Measurements from ENCODE around the gene TARS2. TPM values are rescaled to one million over a fixed set of nuclear protein-coding genes. Genes with fewer than 3 reads are reported as not detected.

Gene TARS2
- total RNA-seq, 4 donors from 2014 or later: 15.0 to 26.7 (median 18.4) TPM

DNA sequence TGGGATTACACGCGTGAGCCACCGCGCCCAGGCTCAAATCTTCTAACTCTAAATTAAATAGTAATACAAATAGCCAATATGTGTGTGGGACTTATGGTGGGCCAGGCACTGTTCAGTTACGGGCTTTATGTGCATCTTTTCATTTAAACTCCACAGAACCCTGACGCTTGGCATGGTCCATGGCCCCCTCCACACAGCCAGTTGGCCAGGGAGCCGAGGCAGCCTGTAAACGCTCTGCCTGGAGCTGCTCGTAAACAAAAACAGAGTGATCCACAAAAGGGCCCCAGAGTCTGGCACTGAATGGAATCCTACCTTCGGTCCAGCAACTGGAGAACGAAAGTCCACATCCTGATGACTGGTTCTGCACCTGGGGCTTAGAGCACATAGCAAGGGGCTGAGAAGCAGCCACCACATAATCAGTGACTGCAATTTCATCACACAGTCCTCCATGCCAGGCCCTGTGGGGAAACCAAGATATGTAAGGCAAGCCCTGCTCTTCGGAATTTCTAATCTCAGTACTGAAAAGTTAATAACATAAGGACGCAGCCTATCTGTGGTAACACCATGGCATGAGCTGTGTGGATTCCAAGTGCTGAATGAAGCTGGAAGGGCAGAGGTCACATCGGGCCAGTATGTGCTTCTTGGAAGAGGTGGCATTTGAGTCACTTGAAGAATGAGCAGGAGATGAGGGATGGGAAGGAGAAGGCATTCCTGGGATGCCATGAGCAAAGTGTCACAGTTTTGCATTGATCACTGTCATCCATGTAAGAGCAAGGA lies 48.5 kb downstream of the TARS2 start:
- intact Hi-C loops (cut with DNase I; ENCODE audit: low total_unique reads): loop anchor here (1.0 to 2.0 kb wide), 2 partner anchors 25 to 58 kb away; no protein-coding TSS in a partner anchor
- Histone ChIP-seq H3K36me3 (no peaks in the 10 kb centered on the region), H3K4me1 (peaks cover 14 to 25% of the 10 kb centered on the region in 2 donors), H3K4me3 (no peak overlapping the region), H3K27ac (peak overlapping the region; percentile 85 to 90 (median 86)), H3K9me3 (no peaks in the 10 kb centered on the region), H3K27me3 (no peaks in the 10 kb centered on the region)
- in situ Hi-C loops (cut with MboI; ENCODE audit: low sequenced_read_pairs in 4 of 4): loop anchor here in 2 of 4 donors (10.0 kb wide), 1 partner anchor 71 kb away; no protein-coding TSS in a partner anchor
- ATAC-seq (peak; percentile 49 to 72), DNase-seq (peak; percentile 59 to 69)
- no peak for TF ChIP-seq POLR2A (IDR thresholded peaks at IDR 0.05)
- TF ChIP-seq, protein P1, sequence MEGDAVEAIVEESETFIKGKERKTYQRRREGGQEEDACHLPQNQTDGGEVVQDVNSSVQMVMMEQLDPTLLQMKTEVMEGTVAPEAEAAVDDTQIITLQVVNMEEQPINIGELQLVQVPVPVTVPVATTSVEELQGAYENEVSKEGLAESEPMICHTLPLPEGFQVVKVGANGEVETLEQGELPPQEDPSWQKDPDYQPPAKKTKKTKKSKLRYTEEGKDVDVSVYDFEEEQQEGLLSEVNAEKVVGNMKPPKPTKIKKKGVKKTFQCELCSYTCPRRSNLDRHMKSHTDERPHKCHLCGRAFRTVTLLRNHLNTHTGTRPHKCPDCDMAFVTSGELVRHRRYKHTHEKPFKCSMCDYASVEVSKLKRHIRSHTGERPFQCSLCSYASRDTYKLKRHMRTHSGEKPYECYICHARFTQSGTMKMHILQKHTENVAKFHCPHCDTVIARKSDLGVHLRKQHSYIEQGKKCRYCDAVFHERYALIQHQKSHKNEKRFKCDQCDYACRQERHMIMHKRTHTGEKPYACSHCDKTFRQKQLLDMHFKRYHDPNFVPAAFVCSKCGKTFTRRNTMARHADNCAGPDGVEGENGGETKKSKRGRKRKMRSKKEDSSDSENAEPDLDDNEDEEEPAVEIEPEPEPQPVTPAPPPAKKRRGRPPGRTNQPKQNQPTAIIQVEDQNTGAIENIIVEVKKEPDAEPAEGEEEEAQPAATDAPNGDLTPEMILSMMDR (IDR thresholded peaks at IDR 0.05 in 4 of 5, conservative IDR thresholded peaks at IDR 0.05 in 1 of 5): no peak

DNA sequence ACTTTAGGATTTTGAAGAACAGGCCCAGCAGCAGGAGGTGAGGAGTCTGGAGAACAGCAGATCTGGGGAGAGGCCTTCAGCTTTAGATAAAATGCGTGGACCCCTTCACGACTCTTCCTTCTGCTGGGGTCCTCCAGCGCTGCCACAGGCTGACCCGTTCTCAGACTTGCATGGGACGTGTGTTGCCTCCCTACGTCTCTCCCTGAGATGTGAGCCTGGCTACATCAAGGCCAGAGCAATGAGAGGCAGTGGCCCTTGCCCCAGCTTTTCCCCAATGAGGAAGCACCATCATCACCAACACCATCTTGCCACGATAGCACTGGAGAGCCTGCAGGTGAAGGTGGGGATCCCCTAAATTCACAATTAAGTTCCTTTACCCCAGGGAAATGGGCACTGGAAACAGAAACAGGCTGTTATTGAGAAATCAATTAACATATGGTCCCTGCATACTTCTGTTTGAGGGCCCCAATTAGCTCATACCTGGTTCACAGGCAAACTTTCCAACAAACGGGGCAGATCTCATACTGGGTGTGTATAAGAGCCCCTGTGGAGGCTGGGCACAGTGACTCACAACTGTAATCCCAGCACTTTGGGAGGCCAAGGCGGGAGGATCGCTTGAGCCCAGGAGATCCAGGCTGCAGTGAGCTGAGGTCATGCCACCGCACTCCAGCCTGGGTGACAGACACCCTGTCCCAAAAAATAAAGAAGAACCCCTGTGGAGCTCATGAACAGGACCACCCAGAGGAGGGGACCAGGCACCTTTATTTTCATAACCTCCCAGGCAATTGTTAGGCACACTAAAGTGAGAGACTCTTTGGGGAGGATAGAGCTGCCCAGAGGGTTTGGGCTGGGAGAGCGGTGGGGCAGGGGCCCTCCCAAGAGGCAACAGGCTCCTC lies 49.9 kb downstream of the TARS2 start:
- DNase-seq: no peak
- Histone ChIP-seq H3K27me3 (no peaks in the 10 kb centered on the region), H3K4me1 (peaks cover 14 to 24% of the 10 kb centered on the region in 2 donors), H3K36me3 (no peaks in the 10 kb centered on the region), H3K4me3 (no peak overlapping the region), H3K27ac (peak overlapping the region in 1 of 4 donors; percentile 90), H3K9me3 (no peaks in the 10 kb centered on the region)
- no peak for ATAC-seq
- intact Hi-C loops (cut with DNase I; ENCODE audit: low total_unique reads): no loop called here
- in situ Hi-C loops (cut with MboI; ENCODE audit: low sequenced_read_pairs in 4 of 4): loop anchor here in 2 of 4 donors (10.0 kb wide), 1 partner anchor 72 kb away; no protein-coding TSS in a partner anchor
- TF ChIP-seq POLR2A (IDR thresholded peaks at IDR 0.05): no peak
- TF ChIP-seq, protein P1 (IDR thresholded peaks at IDR 0.05 in 4 of 5, conservative IDR thresholded peaks at IDR 0.05 in 1 of 5): no peak

DNA sequence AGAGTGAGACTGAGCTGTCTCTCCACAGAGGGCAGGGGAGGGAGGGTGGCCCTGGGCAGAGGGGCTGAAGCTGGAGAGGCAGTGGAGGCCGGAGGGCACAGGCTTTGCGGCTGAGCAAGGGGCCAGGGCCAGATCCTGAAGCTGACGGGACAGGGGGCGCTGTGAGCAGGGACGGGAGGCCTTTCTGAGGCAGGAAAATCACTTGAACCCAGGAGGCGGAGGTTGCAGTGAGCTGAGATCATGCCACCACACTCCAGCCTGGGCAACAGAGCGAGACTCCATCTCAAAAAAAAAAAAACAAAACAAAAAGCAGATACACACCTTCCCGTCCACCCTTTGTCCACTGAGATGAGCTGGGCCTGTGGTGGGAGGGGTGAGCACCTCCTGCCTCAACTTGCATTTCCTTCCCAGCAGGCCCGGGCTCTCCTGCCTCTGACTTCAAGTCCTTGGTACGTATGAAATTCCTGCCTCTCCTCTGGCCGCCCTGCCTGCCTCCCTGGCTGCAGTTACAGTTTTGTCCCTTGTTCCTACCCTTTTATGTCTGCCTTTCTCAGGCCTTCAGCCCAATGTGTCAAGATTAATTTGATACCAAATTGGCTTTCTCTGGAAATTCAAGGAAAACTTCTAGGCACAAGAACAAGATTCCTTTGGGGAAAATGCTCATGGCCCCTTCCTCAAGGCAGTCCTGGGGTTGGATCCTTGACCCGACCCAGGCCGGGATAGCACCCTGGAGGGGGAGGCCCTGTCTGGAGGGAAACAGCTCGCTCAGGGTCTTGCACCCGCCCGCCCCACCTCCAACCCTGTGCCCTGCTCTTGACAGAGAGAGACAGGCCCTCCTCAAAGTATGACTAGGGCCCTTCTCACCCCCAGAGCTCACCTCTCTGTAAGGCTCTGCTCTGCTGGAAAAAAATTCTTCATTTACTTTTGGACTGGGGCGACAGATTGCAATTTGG lies 50.8 kb downstream of the TARS2 start:
- H3K27me3 ChIP-seq: no peaks in the 10 kb centered on the region
- H3K27ac ChIP-seq: no peak overlapping the region
- H3K4me3 ChIP-seq: no peak overlapping the region
- H3K36me3 ChIP-seq: no peaks in the 10 kb centered on the region
- no peaks in the 10 kb centered on the region for H3K9me3 ChIP-seq
- TF ChIP-seq, protein P1 (IDR thresholded peaks at IDR 0.05 in 4 of 5, conservative IDR thresholded peaks at IDR 0.05 in 1 of 5): no peak
- no peak for TF ChIP-seq POLR2A (IDR thresholded peaks at IDR 0.05)
- intact Hi-C loops (cut with DNase I; ENCODE audit: low total_unique reads) (no loop called here), in situ Hi-C loops (cut with MboI; ENCODE audit: low sequenced_read_pairs in 4 of 4) (loop anchor here in 2 of 4 donors (10.0 kb wide), 1 partner anchor 73 kb away; no protein-coding TSS in a partner anchor)
- peaks cover 9 to 15% of the 10 kb centered on the region in 2 donors for H3K4me1 ChIP-seq
- DNase-seq: no peak
- no peak for ATAC-seq
